ENCODE results near the gene THSD1.

GRCh38 chr13:52383366-52383765, 22.6 kb downstream of the THSD1 start:
- no peak for TF ChIP-seq EZH2 (IDR thresholded peaks at IDR 0.05; ENCODE audit: low read length)
- TF ChIP-seq CTCF (optimal IDR thresholded peaks at IDR 0.05 in 1 of 3, IDR thresholded peaks at IDR 0.05 in 1 of 3, conservative IDR thresholded peaks at IDR 0.05 in 1 of 3; ENCODE audit: extremely low read depth in 1 of 3, insufficient read depth in 2 of 3, low read length in 3 of 3): no peak
